HCT116 (cell line): ENCODE data around the gene SPTB.

Source experiments
- CEBPB ChIP-seq: IDR thresholded peaks from 2 replicates; pipeline ENCODE4 v1.6.1; 2012; ENCODE audit warnings: low read depth
- CTCF ChIP-seq, 3 experiments: fragments of 200-600 bp in 1 of 3; sonication (generic) in 1 of 3; IDR thresholded peaks in 2 of 3; conservative IDR thresholded peaks in 1 of 3; 2 replicates each; pipeline ENCODE4 v1.5.1; 2012 to 2017; ENCODE audit warnings: low read depth in 2 of 3, low read length in 2 of 3, antibody characterized with exemption in 1 of 3, borderline replicate concordance in 1 of 3, control low read depth in 1 of 3, mild to moderate bottlenecking in 1 of 3, mixed read lengths in 1 of 3, mixed run types in 1 of 3, moderate library complexity in 1 of 3; ENCODE audit not compliant: insufficient read depth in 1 of 3
- EZH2 ChIP-seq: fragments of 200-600 bp; sonication (generic); IDR thresholded peaks from 2 replicates; pipeline ENCODE4 v1.6.1; 2017; ENCODE audit warnings: antibody characterized with exemption, mixed run types
- JUND ChIP-seq: IDR thresholded peaks from 2 replicates; pipeline ENCODE4 v1.6.1; 2012
- POLR2A ChIP-seq: IDR thresholded peaks from 2 replicates; pipeline ENCODE4 v1.7.0; 2011; ENCODE audit warnings: borderline replicate concordance; ENCODE audit not compliant: insufficient read depth, insufficient read length; ENCODE audit errors: extremely low read depth
- POLR2AphosphoS5 ChIP-seq: IDR thresholded peaks from 2 replicates; pipeline ENCODE4 v1.6.1; 2011; ENCODE audit warnings: mild to moderate bottlenecking, low read depth, low read length, moderate library complexity
- RAD21 ChIP-seq: IDR thresholded peaks from 2 replicates; pipeline ENCODE4 v1.6.1; 2012; ENCODE audit warnings: low read depth, mild to moderate bottlenecking
- SRF ChIP-seq: IDR thresholded peaks from 2 replicates; pipeline ENCODE4 v1.6.1; 2012; ENCODE audit warnings: low read depth

GRCh38 chr14:64734990-64735389, 144.7 kb downstream of the SPTB start:
- TF ChIP-seq CTCF (IDR thresholded peaks at IDR 0.05 in 2 of 3, conservative IDR thresholded peaks at IDR 0.05 in 1 of 3; ENCODE audit: borderline replicate concordance in 1 of 3, insufficient read depth in 1 of 3, low read depth in 2 of 3, low read length in 2 of 3) (no peak), RAD21 (no peak), JUND (no peak), SRF (no peak), POLR2A (no peak), EZH2 (no peak), CEBPB (no peak), POLR2AphosphoS5 (no peak)
